Measurements from ENCODE around the gene AHDC1.
A peak's percentile ranks its signal among the peaks of the same experiment; 100 is the strongest.

The AHDC1 gene

GRCh38 chr1:27570784-27571183 is 33.2 kb downstream of the AHDC1 start:
- H3K36me3 Mint-ChIP-seq (ENCODE audit: low read depth), result no peaks in the 10 kb centered on the region
- no peaks in the 10 kb centered on the region for H3K9me3 Mint-ChIP-seq

GRCh38 chr1:27570356-27570755 is 33.6 kb downstream of the AHDC1 start:
- peak overlapping the region; percentile 76 to 77 (median 77) for H3K4me3 Mint-ChIP-seq
- H3K9me3 Mint-ChIP-seq, result no peaks in the 10 kb centered on the region
- H3K27ac Mint-ChIP-seq, result peak overlapping the region; percentile 90 to 97 (median 95)
- H3K27me3 Mint-ChIP-seq (ENCODE audit: low read depth), result no peaks in the 10 kb centered on the region
- TF ChIP-seq CTCF (IDR thresholded peaks at IDR 0.05; ENCODE audit: unreplicated experiment in 3 of 3), result no peak
- H3K36me3 Mint-ChIP-seq (ENCODE audit: low read depth), result no peaks in the 10 kb centered on the region
- peaks cover 90% of the 10 kb centered on the region for H3K4me1 Mint-ChIP-seq

More at GRCh38 chr1:27570784-27571183, 33.2 kb downstream of the AHDC1 start:
- H3K4me1 Mint-ChIP-seq, result peaks cover 86% of the 10 kb centered on the region
- no peaks in the 10 kb centered on the region for H3K27me3 Mint-ChIP-seq (ENCODE audit: low read depth)
- H3K27ac Mint-ChIP-seq, result peak overlapping the region; percentile 90 to 97 (median 95)
- H3K4me3 Mint-ChIP-seq, result peak overlapping the region; percentile 76 to 77 (median 77)
- TF ChIP-seq CTCF (IDR thresholded peaks at IDR 0.05; ENCODE audit: unreplicated experiment in 3 of 3), result no peak

- no peaks in the 10 kb centered on the region for H3K36me3 Mint-ChIP-seq (ENCODE audit: low read depth)
- peak overlapping the region; percentile 90 to 97 (median 95) for H3K27ac Mint-ChIP-seq
- peaks cover 92% of the 10 kb centered on the region for H3K4me1 Mint-ChIP-seq
- H3K4me3 Mint-ChIP-seq, result peak overlapping the region; percentile 76 to 77 (median 77)
- no peak for TF ChIP-seq CTCF (IDR thresholded peaks at IDR 0.05; ENCODE audit: unreplicated experiment in 3 of 3)
- H3K9me3 Mint-ChIP-seq, result no peaks in the 10 kb centered on the region
- H3K27me3 Mint-ChIP-seq (ENCODE audit: low read depth), result no peaks in the 10 kb centered on the region
Measured at GRCh38 chr1:27569506-27570291, 34.2 kb downstream of the AHDC1 start.

GRCh38 chr1:27569088-27569460 is 34.9 kb downstream of the AHDC1 start:
- Mint-ChIP-seq H3K9me3 (no peaks in the 10 kb centered on the region), H3K27me3 (ENCODE audit: low read depth) (no peaks in the 10 kb centered on the region), H3K4me1 (peaks cover 92% of the 10 kb centered on the region), H3K4me3 (peak overlapping the region; percentile 59 to 77 (median 76)), H3K27ac (peak overlapping the region; percentile 90 to 97 (median 95)), H3K36me3 (ENCODE audit: low read depth) (no peaks in the 10 kb centered on the region)
- TF ChIP-seq CTCF (IDR thresholded peaks at IDR 0.05; ENCODE audit: unreplicated experiment in 3 of 3), result no peak

- Mint-ChIP-seq H3K9me3 (no peaks in the 10 kb centered on the region), H3K27ac (peak overlapping the region; percentile 95 to 98 (median 97))
Measured at GRCh38 chr1:27568300-27569087, 35.5 kb downstream of the AHDC1 start.

More at GRCh38 chr1:27568300-27569087, 35.5 kb downstream of the AHDC1 start:
- H3K36me3 Mint-ChIP-seq (ENCODE audit: low read depth), result no peaks in the 10 kb centered on the region
- TF ChIP-seq CTCF (IDR thresholded peaks at IDR 0.05; ENCODE audit: unreplicated experiment in 3 of 3), result peak; percentile 79 to 90 (median 81)
- peak overlapping the region; percentile 48 to 77 (median 76) for H3K4me3 Mint-ChIP-seq
- peaks cover 92% of the 10 kb centered on the region for H3K4me1 Mint-ChIP-seq
- no peaks in the 10 kb centered on the region for H3K27me3 Mint-ChIP-seq (ENCODE audit: low read depth)
